GM18951 (cell line): ENCODE results near the gene SLC17A7.

Experiments used
- POLR2A ChIP-seq: IDR thresholded peaks from 4 replicates; pipeline ENCODE4 v1.6.1; 2011; ENCODE audit warnings: mild to moderate bottlenecking; ENCODE audit not compliant: insufficient read length, insufficient read depth; ENCODE audit errors: extremely low read depth
- in situ Hi-C: fragments of 300-500 bp; cut with MboI; formaldehyde crosslinking; loops from one replicate; pipeline ENCODE4 v1.12.0; 2022; ENCODE audit warnings: low sequenced_read_pairs, mixed read lengths, inconsistent platforms; ENCODE audit not compliant: unreplicated experiment

SLC17A7 gene

GRCh38 chr19:49432141-49433073 is 8.9 kb downstream of the SLC17A7 start:
- no peak for TF ChIP-seq POLR2A
- in situ Hi-C loops = no loop called here

- TF ChIP-seq POLR2A = no peak
- in situ Hi-C loops = no loop called here
Observed at GRCh38 chr19:49431330-49431749, 10.0 kb downstream of the SLC17A7 start.

- in situ Hi-C loops = no loop called here
- TF ChIP-seq POLR2A = no peak
Observed at GRCh38 chr19:49430678-49431329, 10.5 kb downstream of the SLC17A7 start.

GRCh38 chr19:49430172-49430677 is 11.1 kb downstream of the SLC17A7 start:
- TF ChIP-seq POLR2A = no peak

GRCh38 chr19:49428547-49429451 is 12.5 kb downstream of the SLC17A7 start:
- in situ Hi-C loops = no loop called here
- TF ChIP-seq POLR2A = no peak

More at GRCh38 chr19:49430172-49430677, 11.1 kb downstream of the SLC17A7 start:
- in situ Hi-C loops = no loop called here

DNA sequence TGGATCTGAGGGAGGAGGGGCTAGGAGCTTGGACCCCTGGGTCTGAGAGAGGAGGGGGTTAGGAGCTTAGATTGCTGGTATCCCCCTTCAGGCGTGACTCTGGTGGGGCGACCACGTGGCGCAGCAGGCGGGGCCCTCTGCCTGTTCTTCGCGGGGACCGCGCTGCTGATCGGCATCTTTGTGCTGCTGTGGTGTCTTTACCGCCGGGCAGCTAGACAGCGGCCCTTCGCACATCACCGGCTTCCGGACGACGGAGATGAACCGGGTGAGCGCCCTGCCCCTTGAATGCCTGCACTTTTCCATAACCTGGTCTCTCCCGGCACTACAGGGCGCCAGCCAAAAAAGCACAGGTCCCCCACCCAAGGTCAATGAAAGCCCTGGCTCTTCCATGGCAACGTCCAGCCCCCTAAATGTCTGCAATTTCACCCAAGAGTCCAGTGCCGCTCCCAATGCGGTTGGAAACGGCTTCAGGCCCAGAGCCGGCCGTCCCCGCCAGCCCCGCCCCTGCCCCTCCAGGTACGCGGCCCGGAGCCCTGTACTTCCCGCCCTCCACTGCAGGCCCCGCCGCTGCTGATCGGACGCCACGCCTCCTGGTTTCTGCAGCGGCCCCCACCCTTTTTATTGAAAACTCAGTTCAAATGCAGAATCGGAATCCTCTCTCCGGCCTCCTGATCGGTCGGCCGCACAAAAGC is 13.3 kb downstream of the SLC17A7 start:
- TF ChIP-seq POLR2A = no peak

GRCh38 chr19:49427339-49427738 is 14.0 kb downstream of the SLC17A7 start:
- in situ Hi-C loops = no loop called here

More for the DNA sequence above, 13.3 kb downstream of the SLC17A7 start:
- in situ Hi-C loops = no loop called here

DNA sequence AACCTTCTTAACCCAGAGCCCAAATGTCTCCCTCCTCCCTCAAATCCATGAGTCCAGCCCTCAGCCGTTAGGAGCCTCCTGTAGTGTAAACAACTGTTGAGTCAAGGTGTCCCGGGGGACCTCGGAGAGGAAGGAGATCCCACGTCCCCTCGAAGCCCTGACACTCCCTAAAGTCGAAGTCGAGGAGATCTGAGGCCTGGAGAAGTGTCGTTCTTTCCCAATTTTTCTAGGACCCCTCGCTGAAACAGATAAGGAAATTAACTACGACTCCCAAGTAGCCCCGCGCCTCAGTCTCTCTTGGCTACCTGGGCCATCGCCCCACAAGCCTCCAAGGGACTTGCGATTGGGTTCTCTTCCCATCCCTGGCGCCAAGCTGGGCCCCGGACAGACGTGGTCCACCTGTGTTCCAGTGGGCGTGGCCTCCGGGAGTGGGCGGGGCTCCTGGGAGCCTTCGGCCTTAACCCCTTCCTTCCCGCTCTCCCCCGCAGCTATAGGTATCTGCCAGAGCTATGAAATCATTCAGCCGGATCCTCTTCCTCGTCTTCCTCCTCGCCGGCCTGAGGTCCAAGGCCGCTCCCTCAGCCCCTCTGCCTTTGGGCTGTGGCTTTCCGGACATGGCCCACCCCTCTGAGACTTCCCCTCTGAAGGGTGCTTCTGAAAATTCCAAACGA is 15.3 kb downstream of the SLC17A7 start:
- in situ Hi-C loops = no loop called here
- no peak for TF ChIP-seq POLR2A

More at GRCh38 chr19:49427339-49427738, 14.0 kb downstream of the SLC17A7 start:
- TF ChIP-seq POLR2A = no peak

GRCh38 chr19:49425178-49425577 is 16.1 kb downstream of the SLC17A7 start, which contains the start of gene GFY:
Gene GFY (plus strand): TSS chr19:49425388. CDS start chr19:49426431, 1,043 bp downstream.
- TF ChIP-seq POLR2A = no peak
- in situ Hi-C loops = no loop called here

DNA sequence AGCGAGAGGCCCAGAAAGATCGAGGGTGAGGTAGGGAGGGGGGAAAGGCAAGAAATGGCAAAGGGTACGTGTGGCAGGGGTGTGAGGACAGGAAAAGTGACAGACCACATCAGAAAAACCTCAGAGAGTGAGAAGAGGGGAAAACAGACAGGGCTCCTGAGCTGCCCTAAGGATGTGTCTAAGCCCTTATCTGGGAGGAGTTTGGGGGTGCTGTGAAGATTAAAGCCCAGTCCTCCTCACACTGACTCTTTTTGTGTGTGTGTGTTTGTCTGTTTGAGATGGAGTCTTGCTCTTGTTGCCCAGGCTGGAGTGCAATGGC is 17.4 kb downstream of the SLC17A7 start:
- in situ Hi-C loops = no loop called here
- no peak for TF ChIP-seq POLR2A

DNA sequence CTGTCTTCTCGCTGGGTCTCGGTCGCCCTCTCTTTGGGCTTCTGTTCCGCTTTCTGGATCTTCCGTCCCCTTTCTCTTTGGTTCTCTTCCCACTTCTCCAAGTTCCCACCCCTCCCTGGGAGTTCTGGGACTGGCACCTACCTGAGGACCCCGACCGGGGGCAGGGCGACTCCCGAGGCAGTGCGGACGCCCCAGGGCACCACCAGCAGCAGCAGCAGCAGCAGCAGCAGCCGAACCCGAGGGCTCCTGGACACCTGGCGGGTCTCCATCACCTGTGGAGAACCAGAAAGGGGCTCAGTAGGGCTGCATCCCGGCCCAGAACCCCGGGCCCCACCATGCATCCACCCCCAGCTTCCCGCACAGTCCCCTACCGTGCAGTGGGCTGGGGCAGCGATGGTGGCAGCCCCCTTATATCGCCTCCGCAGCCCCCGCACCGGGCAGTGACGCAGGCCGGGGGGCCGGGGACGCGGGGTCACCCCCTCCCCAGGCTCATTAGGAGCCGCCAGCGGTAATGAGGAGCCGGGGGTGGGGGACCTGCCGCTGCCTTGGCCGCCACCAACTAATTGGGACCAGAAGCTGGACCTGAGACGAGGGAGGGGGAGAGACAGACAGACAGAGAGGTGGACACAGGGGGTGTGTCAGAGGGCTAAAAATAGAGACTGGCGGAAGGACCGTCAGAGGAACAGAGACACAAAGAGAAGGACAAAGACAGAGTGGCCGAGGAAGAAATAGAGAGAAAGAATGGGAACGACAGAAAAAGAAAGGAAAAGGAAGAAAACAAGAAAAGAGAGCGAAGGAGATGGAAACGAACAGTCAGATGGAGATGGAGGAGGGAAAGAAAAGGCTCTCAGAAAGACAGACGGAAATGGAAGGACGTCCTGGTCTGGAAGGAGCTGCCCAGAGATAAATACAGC is 18.0 kb downstream of the SLC17A7 start, which contains the start of gene PTH2:
Gene PTH2 (minus strand): TSS at position 371 of the 914 bp plus-strand sequence. CDS start 102 bp downstream, at position 269.
- in situ Hi-C loops = no loop called here
- no peak for TF ChIP-seq POLR2A
